ENCODE data around the gene POLD1.

Gene POLD1

GRCh38 chr19:50451223-50451534 is 67.0 kb downstream of the POLD1 start:
- Histone ChIP-seq H3K27ac (replicated peaks) (no peak overlapping the region), H3K27me3 (ENCODE audit: insufficient read depth, poor library complexity, severe bottlenecking) (peaks cover 5% of the 10 kb centered on the region), H3K4me3 (replicated peaks; ENCODE audit: insufficient read depth, low read length) (no peak overlapping the region)
- no peak for DNase-seq (ENCODE audit: low read depth in 1 of 2, low spot score in 1 of 2)
- TF ChIP-seq POLR2AphosphoS5 (IDR thresholded peaks at IDR 0.05; ENCODE audit: low read depth) (no peak), SPI1 (IDR thresholded peaks at IDR 0.05; ENCODE audit: borderline replicate concordance, low read depth) (no peak), CTCF (IDR thresholded peaks at IDR 0.05; ENCODE audit: insufficient read depth, low read length) (no peak), GABPA (IDR thresholded peaks at IDR 0.05; ENCODE audit: low read depth) (no peak), REST (IDR thresholded peaks at IDR 0.05; ENCODE audit: insufficient replicate concordance, low read depth) (no peak)

- TF ChIP-seq GABPA (IDR thresholded peaks at IDR 0.05; ENCODE audit: low read depth), result no peak
- no peak for TF ChIP-seq CTCF (IDR thresholded peaks at IDR 0.05; ENCODE audit: insufficient read depth, low read length)
- TF ChIP-seq SPI1 (IDR thresholded peaks at IDR 0.05; ENCODE audit: borderline replicate concordance, low read depth), result no peak
- no peak for TF ChIP-seq POLR2AphosphoS5 (IDR thresholded peaks at IDR 0.05; ENCODE audit: low read depth)
- TF ChIP-seq REST (IDR thresholded peaks at IDR 0.05; ENCODE audit: insufficient replicate concordance, low read depth), result no peak
- H3K27me3 ChIP-seq (ENCODE audit: insufficient read depth, poor library complexity, severe bottlenecking), result peaks cover 5% of the 10 kb centered on the region
- no peak overlapping the region for H3K4me3 ChIP-seq (replicated peaks; ENCODE audit: insufficient read depth, low read length)
- H3K27ac ChIP-seq (replicated peaks), result no peak overlapping the region
- no peak for DNase-seq (ENCODE audit: low read depth in 1 of 2, low spot score in 1 of 2)
Measured at GRCh38 chr19:50453243-50453642, 69.1 kb downstream of the POLD1 start.

GRCh38 chr19:50455992-50456391 is 71.8 kb downstream of the POLD1 start:
- Histone ChIP-seq H3K27ac (replicated peaks) (no peak overlapping the region), H3K4me3 (replicated peaks; ENCODE audit: insufficient read depth, low read length) (no peak overlapping the region), H3K27me3 (ENCODE audit: insufficient read depth, poor library complexity, severe bottlenecking) (no peaks in the 10 kb centered on the region)
- DNase-seq (ENCODE audit: low read depth in 1 of 2, low spot score in 1 of 2), result no peak
- TF ChIP-seq GABPA (IDR thresholded peaks at IDR 0.05; ENCODE audit: low read depth) (no peak), POLR2AphosphoS5 (IDR thresholded peaks at IDR 0.05; ENCODE audit: low read depth) (no peak), REST (IDR thresholded peaks at IDR 0.05; ENCODE audit: insufficient replicate concordance, low read depth) (no peak), SPI1 (IDR thresholded peaks at IDR 0.05; ENCODE audit: borderline replicate concordance, low read depth) (no peak)

DNA sequence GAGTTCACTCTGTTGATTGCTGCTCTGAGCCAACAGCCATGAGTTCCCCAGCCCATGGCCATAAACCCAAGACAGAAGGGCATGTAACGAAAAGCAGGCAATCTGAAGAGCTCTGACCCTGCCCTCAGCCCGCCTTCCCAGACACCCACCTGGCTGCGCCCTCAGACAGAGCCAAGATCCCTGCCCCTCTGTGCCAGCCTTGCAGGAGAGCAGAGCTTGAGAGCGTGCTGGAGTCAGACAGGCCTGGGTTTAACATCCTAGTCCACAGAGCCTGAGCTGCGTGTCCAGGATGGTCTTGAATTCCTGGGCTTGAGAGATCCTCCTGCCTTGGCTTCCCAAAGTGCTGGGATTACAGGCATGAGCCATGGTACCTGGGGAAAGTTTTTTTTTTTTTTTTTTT is 73.2 kb downstream of the POLD1 start:
- TF ChIP-seq GABPA (IDR thresholded peaks at IDR 0.05; ENCODE audit: low read depth), result no peak
- no peaks in the 10 kb centered on the region for H3K27me3 ChIP-seq (ENCODE audit: insufficient read depth, poor library complexity, severe bottlenecking)
- no peak for DNase-seq (ENCODE audit: low read depth in 1 of 2, low spot score in 1 of 2)
- no peak overlapping the region for H3K27ac ChIP-seq (replicated peaks)
- no peak overlapping the region for H3K4me3 ChIP-seq (replicated peaks; ENCODE audit: insufficient read depth, low read length)

All from HL-60 (cell line).